Gastroesophageal sphincter (tissue), 4 donors: ENCODE data around the gene GATAD2B. TPM values are rescaled to one million over a fixed set of nuclear protein-coding genes. Genes with fewer than 3 reads are reported as not detected.

ENCODE experiments used
- ATAC-seq: fragments of 150-250 bp; one replicate; pipeline ENCODE4 v1.9.1; 2016; ENCODE audit warnings: mild to moderate bottlenecking, moderate library complexity
- H3K27ac ChIP-seq, 4 donors: fragments of 200-600 bp; sonication (generic) in 3 of 4; 1 replicate in 3 of 4; 2 replicates in 1 of 4; pipeline ENCODE4 v1.5.1; 2016 to 2019
- H3K27me3 ChIP-seq: fragments of 200-600 bp; sonication (generic); one replicate; pipeline ENCODE4 v1.5.1; 2019
- H3K36me3 ChIP-seq, 2 donors: fragments of 200-600 bp; sonication (generic); one replicate each; pipeline ENCODE4 v1.5.1; 2019; ENCODE audit warnings: control low read depth in 1 of 2
- H3K4me1 ChIP-seq, 3 donors: fragments of 200-600 bp; sonication (generic); 1 replicate in 2 of 3; 2 replicates in 1 of 3; pipeline ENCODE4 v1.5.1; 2016 to 2019; ENCODE audit warnings: control low read depth in 2 of 3
- H3K4me3 ChIP-seq, 2 donors: fragments of 200-600 bp; sonication (generic); one replicate each; pipeline ENCODE4 v1.5.1; 2019; ENCODE audit warnings: mild to moderate bottlenecking in 1 of 2, moderate library complexity in 1 of 2
- H3K9me3 ChIP-seq, 3 donors: fragments of 200-600 bp; sonication (generic); one replicate each; pipeline ENCODE4 v1.5.1; 2017 to 2019; ENCODE audit warnings: control low read depth in 2 of 3
- CTCF ChIP-seq, 4 experiments: fragments of 200-600 bp in 2 of 4; fragments of 450-650 bp in 2 of 4; sonication (generic) in 1 of 4; IDR thresholded peaks; one replicate each; pipeline ENCODE4 v1.5.1; 2017 to 2019; ENCODE audit warnings: antibody characterized with exemption in 4 of 4, mild to moderate bottlenecking in 2 of 4, moderate library complexity in 2 of 4
- EP300 ChIP-seq: sonication (generic); formaldehyde crosslinking; IDR thresholded peaks from one replicate; pipeline ENCODE4 v1.6.1; 2017; ENCODE audit warnings: antibody characterized with exemption, mild to moderate bottlenecking
- POLR2A ChIP-seq, 2 donors: fragments of 450-650 bp; IDR thresholded peaks; one replicate each; pipeline ENCODE4 v1.6.1; 2017; ENCODE audit warnings: antibody characterized with exemption in 2 of 2, mild to moderate bottlenecking in 2 of 2, moderate library complexity in 1 of 2
- POLR2AphosphoS5 ChIP-seq: sonication (generic); formaldehyde crosslinking; IDR thresholded peaks from one replicate; pipeline ENCODE4 v1.6.1; 2017; ENCODE audit warnings: antibody characterized with exemption
- WGBS, 2 donors: methylation state at CpG; one replicate each; pipeline ENCODE4 v1.1.5; 2018; ENCODE audit warnings: low coverage in 1 of 2; 5-methylcytosine and 5-hydroxymethylcytosine counted together
- total RNA-seq, 4 donors: library from RNA; depleted of rRNA; stranded (reverse); fragments of >200 nt; gene quantifications; one replicate each; pipeline ENCODE4 v1.1.0, GENCODE V29; 2016

Gene GATAD2B
- total RNA-seq, 4 donors from 2014 or later: 18.4 to 30.8 (median 23.8) TPM

- H3K4me1 ChIP-seq: peaks cover 0 to 13% (median 0%) of the 10 kb centered on the region in 3 donors
- no peak for TF ChIP-seq POLR2AphosphoS5
- no peak for TF ChIP-seq EP300
- TF ChIP-seq POLR2A (IDR thresholded peaks at IDR 0.05): no peak
- TF ChIP-seq CTCF (IDR thresholded peaks at IDR 0.05): no peak
- H3K27me3 ChIP-seq: no peaks in the 10 kb centered on the region
- no peak for ATAC-seq
- no peaks in the 10 kb centered on the region for H3K9me3 ChIP-seq
- H3K36me3 ChIP-seq: peaks cover 0 to 98% of the 10 kb centered on the region in 2 donors
- no peak overlapping the region for H3K4me3 ChIP-seq
- 75 to 100% methylated on average over 2 of the region's 3 CpGs for WGBS, 2 donors
- H3K27ac ChIP-seq: no peak overlapping the region
These were observed 16.2 kb upstream of the GATAD2B start for GRCh38 chr1:153938996-153939395.

- H3K4me3 ChIP-seq: no peak overlapping the region
- H3K27ac ChIP-seq: no peak overlapping the region
- 95% methylated on average over 4 of the region's 10 CpGs; no CpG with 5 or more reads in 1 of the 2 donors for WGBS, 2 donors
- ATAC-seq: no peak
- H3K4me1 ChIP-seq: no peaks in the 10 kb centered on the region
- H3K27me3 ChIP-seq: no peaks in the 10 kb centered on the region
- TF ChIP-seq POLR2A (IDR thresholded peaks at IDR 0.05): no peak
- TF ChIP-seq POLR2AphosphoS5: no peak
- no peak for TF ChIP-seq EP300
- TF ChIP-seq CTCF (IDR thresholded peaks at IDR 0.05): no peak
- peaks cover 0 to 100% of the 10 kb centered on the region in 2 donors for H3K36me3 ChIP-seq
- no peaks in the 10 kb centered on the region for H3K9me3 ChIP-seq
These were observed 14.6 kb upstream of the GATAD2B start for GRCh38 chr1:153937331-153937730.

GRCh38 chr1:153936011-153936802 lies 13.4 kb upstream of the GATAD2B start:
- WGBS, 2 donors: 84 to 100% methylated on average over 2 to 3 of the region's 12 CpGs
- TF ChIP-seq POLR2A (IDR thresholded peaks at IDR 0.05) (no peak), POLR2AphosphoS5 (no peak), EP300 (no peak), CTCF (IDR thresholded peaks at IDR 0.05) (no peak)
- no peak overlapping the region for H3K4me3 ChIP-seq
- H3K27ac ChIP-seq: no peak overlapping the region
- H3K4me1 ChIP-seq: no peaks in the 10 kb centered on the region
- H3K27me3 ChIP-seq: no peaks in the 10 kb centered on the region
- no peaks in the 10 kb centered on the region for H3K9me3 ChIP-seq
- ATAC-seq: no peak
- H3K36me3 ChIP-seq: peaks cover 0 to 100% of the 10 kb centered on the region in 2 donors

GRCh38 chr1:153934746-153935145 lies 12.0 kb upstream of the GATAD2B start:
- TF ChIP-seq EP300 (no peak), POLR2A (IDR thresholded peaks at IDR 0.05) (no peak), CTCF (IDR thresholded peaks at IDR 0.05) (no peak), POLR2AphosphoS5 (no peak)
- H3K27ac ChIP-seq: no peak overlapping the region
- ATAC-seq: no peak
- H3K9me3 ChIP-seq: no peaks in the 10 kb centered on the region
- H3K4me1 ChIP-seq: no peaks in the 10 kb centered on the region
- H3K36me3 ChIP-seq: peaks cover 0 to 100% of the 10 kb centered on the region in 2 donors
- WGBS, 2 donors: 80% methylated on average over 2 of the region's 9 CpGs; no CpG with 5 or more reads in 1 of the 2 donors
- H3K27me3 ChIP-seq: no peaks in the 10 kb centered on the region
- H3K4me3 ChIP-seq: no peak overlapping the region

DNA sequence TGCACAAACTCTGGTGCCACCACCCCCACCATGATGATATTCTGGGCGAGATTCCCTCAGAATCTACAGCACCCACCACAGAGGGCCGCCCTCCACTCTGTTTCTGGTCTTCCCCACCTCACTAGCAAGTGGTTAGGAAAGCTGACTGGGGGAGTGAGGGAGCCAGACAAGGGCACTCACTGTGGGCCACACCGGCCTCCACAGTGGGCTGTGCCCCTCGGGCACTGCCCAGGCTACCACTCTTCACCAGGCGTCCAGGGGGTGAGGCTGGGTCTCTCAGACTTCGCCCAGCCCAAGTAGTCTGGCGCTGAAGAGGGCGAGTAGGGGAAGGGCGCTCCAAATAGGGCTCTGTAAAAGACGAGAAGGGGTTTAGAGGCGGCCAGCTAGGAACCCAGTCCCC lies 11.2 kb upstream of the GATAD2B start:
- TF ChIP-seq EP300 (no peak), POLR2A (IDR thresholded peaks at IDR 0.05) (no peak)
- no peak for ATAC-seq
- no peak overlapping the region for H3K4me3 ChIP-seq
- no peaks in the 10 kb centered on the region for H3K9me3 ChIP-seq
- H3K27me3 ChIP-seq: no peaks in the 10 kb centered on the region
- H3K36me3 ChIP-seq: peaks cover 0 to 99% of the 10 kb centered on the region in 2 donors
- peaks cover 0 to 2% (median 0%) of the 10 kb centered on the region in 3 donors for H3K4me1 ChIP-seq
- 84 to 95% methylated on average over 4 to 6 of the region's 11 CpGs for WGBS, 2 donors
- H3K27ac ChIP-seq: no peak overlapping the region
